OCI-LY7 (cell line): ENCODE data around the gene KRT38. TPM values are rescaled to one million over a fixed set of nuclear protein-coding genes. Genes with fewer than 3 reads are reported as not detected.
"Not testable (repeated sequence)": the region's sequence is repeated elsewhere in the genome, so short reads cannot be mapped to it uniquely, and the experiment has no call there.

Experiments
- BruUV-seq: library from RNA; stranded (reverse); fragments of 400-500 nt; replicated peaks from 2 replicates; lab custom pipeline; 2021; lab: Mats Ljungman, UMichigan
- CTCF ChIA-PET: fragments of 300-600 bp; sonication (Branson Sonifier 250); formaldehyde crosslinking; loops from one replicate; lab custom pipeline; 2022; ENCODE audit warnings: antibody characterized with exemption; ENCODE audit not compliant: unreplicated experiment; lab: Charles Lee
- POLR2A ChIA-PET: fragments of 300-600 bp; sonication (Branson Sonifier 250); formaldehyde crosslinking; loops from one replicate; lab custom pipeline; 2022; ENCODE audit warnings: antibody characterized with exemption; lab: Charles Lee
- DNase-seq: peaks from one replicate; pipeline ENCODE4 v3.0.0-alpha.2; 2015; ENCODE audit warnings: low spot score
- H2AFZ ChIP-seq: fragments of 200-600 bp; sonication (generic), shearing (Covaris generic); 2 replicates; pipeline ENCODE4 v1.6.1; 2014; ENCODE audit warnings: mild to moderate bottlenecking, antibody characterized with exemption, low read length, moderate library complexity
- H3K27ac ChIP-seq: fragments of 200-600 bp; sonication (generic); 2 replicates; pipeline ENCODE4 v1.5.1; 2014; ENCODE audit warnings: mixed run types, low read depth, mild to moderate bottlenecking, moderate library complexity, low read length, inconsistent platforms; ENCODE audit not compliant: poor library complexity, severe bottlenecking
- H3K36me3 ChIP-seq: fragments of 200-600 bp; sonication (generic); 2 replicates; pipeline ENCODE4 v1.6.1; 2014; ENCODE audit warnings: mild to moderate bottlenecking, antibody characterized with exemption, low read length, moderate library complexity, mixed read lengths; ENCODE audit not compliant: insufficient read depth
- H3K4me1 ChIP-seq: fragments of 200-600 bp; sonication (generic); 2 replicates; pipeline ENCODE4 v1.5.1; 2014; ENCODE audit warnings: mild to moderate bottlenecking, low read length; ENCODE audit not compliant: insufficient read depth, poor library complexity, severe bottlenecking
- H3K4me2 ChIP-seq: fragments of 200-600 bp; sonication (generic); 2 replicates; pipeline ENCODE4 v1.6.1; 2014; ENCODE audit warnings: mild to moderate bottlenecking, low read length
- H3K4me3 ChIP-seq: fragments of 200-600 bp; sonication (generic); 2 replicates; pipeline ENCODE4 v1.5.1; 2014; ENCODE audit warnings: mild to moderate bottlenecking, low read depth, low read length; ENCODE audit not compliant: poor library complexity, severe bottlenecking
- H3K79me2 ChIP-seq: fragments of 200-600 bp; sonication (generic); 2 replicates; pipeline ENCODE4 v1.6.1; 2016; ENCODE audit warnings: low read depth, mild to moderate bottlenecking, low read length, moderate library complexity, mixed read lengths; ENCODE audit not compliant: insufficient read depth
- H3K9me2 ChIP-seq: fragments of 200-600 bp; sonication (generic); 2 replicates; pipeline ENCODE4 v1.6.1; 2016; ENCODE audit warnings: mild to moderate bottlenecking, low read length, mixed read lengths; ENCODE audit not compliant: insufficient read depth
- H3K9me3 ChIP-seq: fragments of 200-600 bp; sonication (generic); 2 replicates; pipeline ENCODE4 v1.6.1; 2014; ENCODE audit warnings: mild to moderate bottlenecking, mixed run types, low read length, mixed read lengths
- H4K20me1 ChIP-seq: fragments of 200-600 bp; sonication (generic); 2 replicates; pipeline ENCODE4 v1.6.1; 2014; ENCODE audit warnings: mild to moderate bottlenecking, antibody characterized with exemption, low read length, moderate library complexity, mixed read lengths; ENCODE audit not compliant: insufficient read depth
- EZH2phosphoT487 ChIP-seq: fragments of 200-600 bp; sonication (generic); IDR thresholded peaks from 2 replicates; pipeline ENCODE4 v1.6.1; 2018; ENCODE audit warnings: low read depth, borderline replicate concordance, mild to moderate bottlenecking, mixed run types, antibody characterized with exemption, low read length, moderate library complexity, mixed read lengths
- intact Hi-C: fragments of 100-400 bp; cut with micrococcal nuclease; formaldehyde crosslinking; loops from one replicate; pipeline ENCODE4 v1.10.0; 2022; ENCODE audit not compliant: unreplicated experiment
- total RNA-seq, 2 experiments: library from RNA; depleted of rRNA in 1 of 2; stranded (reverse); fragments of >200 nt in 1 of 2; shearing (Covaris generic) in 1 of 2; gene quantifications; 2 replicates each; pipeline ENCODE4 v1.2.3, GENCODE V29; 2014 to 2022
- TF ChIP-seq, protein P1 (sequence below): fragments of 200-600 bp; sonication (generic); conservative IDR thresholded peaks from 2 replicates; pipeline ENCODE4 v1.5.1; 2014; ENCODE audit warnings: mild to moderate bottlenecking, antibody characterized with exemption, low read length, moderate library complexity, mixed read lengths

KRT38 gene
- total RNA-seq, 2 experiments from 2014 or later = not detected

DNA sequence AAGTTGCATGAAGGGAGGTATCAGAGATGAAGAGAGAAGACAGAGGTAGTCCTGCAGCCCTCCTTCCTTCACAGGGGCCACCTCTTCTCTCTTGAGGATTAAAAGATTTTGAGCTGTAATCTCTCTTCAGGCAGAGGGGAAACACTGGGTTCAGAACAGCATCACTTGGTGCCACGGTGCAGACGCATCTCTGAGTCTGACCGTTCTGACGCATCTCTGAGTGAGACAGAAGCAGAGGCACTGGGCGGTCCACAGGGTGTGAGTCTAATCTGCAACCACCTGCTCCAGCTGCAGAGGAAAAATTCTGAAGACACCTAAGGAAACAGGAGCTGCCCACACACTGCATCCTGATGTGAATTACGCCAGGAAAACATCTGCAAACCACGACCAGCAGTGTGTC, 11.1 kb downstream of the KRT38 start:
- H3K9me2 ChIP-seq = no peaks in the 10 kb centered on the region
- H3K36me3 ChIP-seq = no peaks in the 10 kb centered on the region
- no peaks in the 10 kb centered on the region for H3K9me3 ChIP-seq
- H3K4me3 ChIP-seq = no peak overlapping the region
- no peak overlapping the region for H2AFZ ChIP-seq
- no peaks in the 10 kb centered on the region for H4K20me1 ChIP-seq
- intact Hi-C loops = no loop called here
- no peak for DNase-seq
- H3K4me2 ChIP-seq = no peak overlapping the region
- no peak overlapping the region for H3K27ac ChIP-seq
- no TSS peak for BruUV-seq
- POLR2A ChIA-PET = no interaction called here
- CTCF ChIA-PET = no interaction called here
- H3K79me2 ChIP-seq = no peaks in the 10 kb centered on the region
- TF ChIP-seq, protein P1, sequence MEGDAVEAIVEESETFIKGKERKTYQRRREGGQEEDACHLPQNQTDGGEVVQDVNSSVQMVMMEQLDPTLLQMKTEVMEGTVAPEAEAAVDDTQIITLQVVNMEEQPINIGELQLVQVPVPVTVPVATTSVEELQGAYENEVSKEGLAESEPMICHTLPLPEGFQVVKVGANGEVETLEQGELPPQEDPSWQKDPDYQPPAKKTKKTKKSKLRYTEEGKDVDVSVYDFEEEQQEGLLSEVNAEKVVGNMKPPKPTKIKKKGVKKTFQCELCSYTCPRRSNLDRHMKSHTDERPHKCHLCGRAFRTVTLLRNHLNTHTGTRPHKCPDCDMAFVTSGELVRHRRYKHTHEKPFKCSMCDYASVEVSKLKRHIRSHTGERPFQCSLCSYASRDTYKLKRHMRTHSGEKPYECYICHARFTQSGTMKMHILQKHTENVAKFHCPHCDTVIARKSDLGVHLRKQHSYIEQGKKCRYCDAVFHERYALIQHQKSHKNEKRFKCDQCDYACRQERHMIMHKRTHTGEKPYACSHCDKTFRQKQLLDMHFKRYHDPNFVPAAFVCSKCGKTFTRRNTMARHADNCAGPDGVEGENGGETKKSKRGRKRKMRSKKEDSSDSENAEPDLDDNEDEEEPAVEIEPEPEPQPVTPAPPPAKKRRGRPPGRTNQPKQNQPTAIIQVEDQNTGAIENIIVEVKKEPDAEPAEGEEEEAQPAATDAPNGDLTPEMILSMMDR = no peak
- TF ChIP-seq EZH2phosphoT487 = no peak
- no peaks in the 10 kb centered on the region for H3K4me1 ChIP-seq

DNA sequence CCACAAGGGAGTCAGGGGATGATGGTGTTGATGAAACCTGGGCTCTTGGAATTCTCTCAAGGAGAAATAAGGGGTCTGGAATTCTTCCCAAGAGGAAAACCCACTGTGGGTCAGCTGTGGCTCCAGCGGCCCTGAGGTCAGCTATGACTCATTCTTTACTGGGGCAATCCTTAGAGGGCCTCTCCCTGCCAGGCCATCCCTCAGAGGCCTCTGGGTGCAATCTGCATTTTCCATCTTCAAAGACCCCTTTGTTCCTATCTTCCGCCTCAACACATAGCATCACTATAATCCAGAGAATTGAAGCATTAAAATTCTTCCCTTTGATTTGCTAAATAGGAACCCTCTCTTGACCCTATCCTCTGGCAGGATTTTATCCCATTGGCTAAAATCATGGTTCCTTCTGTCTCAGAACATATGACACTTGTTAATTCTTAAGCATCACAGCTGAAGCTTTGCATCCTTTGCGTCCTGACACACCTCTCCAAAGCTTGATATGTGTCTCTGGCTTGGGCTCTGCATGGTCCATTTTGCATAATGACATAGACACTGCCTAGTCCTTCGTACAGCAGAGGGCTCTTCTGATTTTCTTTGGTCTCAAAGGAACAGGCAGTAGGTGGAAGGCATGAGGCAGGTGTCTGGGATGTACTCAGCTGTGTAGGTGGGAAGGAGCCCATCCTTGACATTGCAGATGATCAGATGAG, 12.0 kb downstream of the KRT38 start:
- POLR2A ChIA-PET = no interaction called here
- H3K4me2 ChIP-seq = no peak overlapping the region
- H2AFZ ChIP-seq = no peak overlapping the region
- H3K9me2 ChIP-seq = no peaks in the 10 kb centered on the region
- H3K9me3 ChIP-seq = no peaks in the 10 kb centered on the region
- H3K36me3 ChIP-seq = no peaks in the 10 kb centered on the region
- no peak for TF ChIP-seq EZH2phosphoT487
- TF ChIP-seq, protein P1 = no peak
- intact Hi-C loops = no loop called here
- no peaks in the 10 kb centered on the region for H3K4me1 ChIP-seq
- H4K20me1 ChIP-seq = no peaks in the 10 kb centered on the region
- no peaks in the 10 kb centered on the region for H3K79me2 ChIP-seq
- no TSS peak for BruUV-seq
- no peak overlapping the region for H3K27ac ChIP-seq
- no peak for DNase-seq
- CTCF ChIA-PET = no interaction called here
- H3K4me3 ChIP-seq = no peak overlapping the region

DNA sequence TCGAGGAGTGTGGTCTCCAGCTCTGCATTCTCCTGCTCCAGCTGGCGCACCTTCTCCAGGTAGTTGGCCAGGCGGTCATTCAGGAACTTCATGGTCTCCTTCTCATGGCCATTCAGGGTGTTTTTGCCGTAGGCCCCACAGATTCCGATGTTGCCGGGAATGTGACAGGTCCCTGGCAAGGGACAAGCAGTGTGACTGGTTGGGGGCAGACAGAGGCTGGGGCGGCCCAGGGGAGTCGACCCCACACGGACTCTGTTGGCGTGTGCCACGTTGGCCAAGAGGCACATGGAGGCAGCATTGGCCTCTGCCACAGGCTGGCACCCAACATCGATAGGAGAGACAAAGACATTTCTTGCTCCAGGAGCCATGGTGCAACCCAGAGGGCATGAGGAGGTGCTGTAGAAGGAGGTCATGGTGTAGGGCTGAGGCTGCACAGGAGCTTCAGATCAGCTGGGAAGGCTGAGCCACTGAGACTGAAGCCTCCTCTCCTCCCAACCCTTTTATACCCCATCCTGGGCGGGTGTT, 16.6 kb downstream of the KRT38 start, which contains the start of gene KRT37:
Gene KRT37 (minus strand): TSS at position 475 of the 525 bp plus-strand sequence. CDS start 62 bp downstream, at position 413.
- TF ChIP-seq, protein P1 = no peak
- no peak for TF ChIP-seq EZH2phosphoT487
- H3K9me3 ChIP-seq = no peaks in the 10 kb centered on the region
- CTCF ChIA-PET = no interaction called here

DNA sequence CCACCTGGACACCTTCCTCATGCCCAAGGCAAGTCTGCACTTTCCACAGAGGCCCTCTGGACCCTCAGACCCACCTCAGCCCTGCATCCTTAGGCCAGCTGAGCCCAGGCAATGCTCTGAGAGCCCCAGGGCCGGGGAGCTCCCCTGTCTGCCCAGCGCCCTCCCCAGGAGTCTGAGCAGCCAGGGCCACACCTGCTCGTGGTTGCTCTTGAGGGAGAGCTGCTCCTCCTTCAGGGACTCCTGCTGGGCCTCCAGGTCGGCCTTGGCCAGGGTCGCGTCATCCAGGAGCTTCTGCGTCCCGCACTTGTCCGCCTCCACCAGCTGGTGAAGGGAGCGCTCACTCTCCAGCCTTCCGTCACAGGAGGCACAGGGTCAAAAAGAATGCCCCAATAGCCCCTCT, 18.2 kb downstream of the KRT38 start:
- POLR2A ChIA-PET, H4K20me1 ChIP-seq, H3K4me1 ChIP-seq, H3K9me2 ChIP-seq, H3K9me3 ChIP-seq, H2AFZ ChIP-seq, H3K36me3 ChIP-seq, H3K4me3 ChIP-seq, H3K4me2 ChIP-seq, BruUV-seq, H3K27ac ChIP-seq, CTCF ChIA-PET, H3K79me2 ChIP-seq, intact Hi-C loops, DNase-seq: not testable (repeated sequence)

More for the DNA sequence above, 16.6 kb downstream of the KRT38 start, which contains the start of gene KRT37:
- Histone ChIP-seq H3K4me3 (no peak within 1 kb of the TSS), H2AFZ (no peak within 1 kb of the TSS), H4K20me1 (no peaks in the 10 kb centered on the region), H3K27ac (no peak within 1 kb of the TSS), H3K36me3 (no peaks in the 10 kb centered on the region), H3K9me2 (no peaks in the 10 kb centered on the region), H3K4me2 (no peak within 1 kb of the TSS), H3K79me2 (no peaks in the 10 kb centered on the region), H3K4me1 (no peaks in the 10 kb centered on the region)
- no TSS peak for BruUV-seq
- POLR2A ChIA-PET = no interaction called here
- DNase-seq = no peak
- intact Hi-C loops = no loop called here
